SK-N-SH treated with all-trans-retinoic acid at 6 μM for 48 hours (cell line): Measurements from ENCODE around the gene MAST3.

ENCODE experiments used
- ATAC-seq: fragments of 200-7000 bp; cut with Tn5 transposase; 3 replicates; pipeline ENCODE4 v1.9.1; 2020; ENCODE audit warnings: mild to moderate bottlenecking, moderate library complexity
- CSDC2 ChIP-seq: fragments of 250-450 bp; sonication (Bioruptor Pico); IDR thresholded peaks from 2 replicates; pipeline ENCODE4 v1.5.0; 2020; ENCODE audit warnings: mild to moderate bottlenecking, moderate library complexity
- ESRRG ChIP-seq: fragments of 250-450 bp; sonication (Bioruptor Pico); IDR thresholded peaks from 2 replicates; pipeline ENCODE4 v1.6.1; 2021; ENCODE audit warnings: mild to moderate bottlenecking
- GLIS3 ChIP-seq: fragments of 250-450 bp; sonication (Bioruptor Pico); IDR thresholded peaks from 2 replicates; pipeline ENCODE4 v1.5.0; 2020; ENCODE audit warnings: mild to moderate bottlenecking, moderate library complexity
- OSR1 ChIP-seq: fragments of 250-450 bp; sonication (Bioruptor Pico); IDR thresholded peaks from 2 replicates; pipeline ENCODE4 v1.8.0; 2022; ENCODE audit warnings: moderate library complexity, mild to moderate bottlenecking, inconsistent platforms
- PPARA ChIP-seq: fragments of 250-450 bp; sonication (Bioruptor Pico); IDR thresholded peaks from 2 replicates; pipeline ENCODE4 v1.5.0; 2020; ENCODE audit warnings: mild to moderate bottlenecking, borderline replicate concordance
- RARB ChIP-seq: fragments of 250-450 bp; sonication (Bioruptor Pico); IDR thresholded peaks from 2 replicates; pipeline ENCODE4 v1.8.0; 2021; ENCODE audit warnings: mild to moderate bottlenecking, moderate library complexity
- SNAI2 ChIP-seq: fragments of 250-450 bp; sonication (Bioruptor Pico); IDR thresholded peaks from 2 replicates; pipeline ENCODE4 v1.5.0; 2020; ENCODE audit warnings: mild to moderate bottlenecking, moderate library complexity
- TCF4 ChIP-seq: fragments of 250-450 bp; sonication (Bioruptor Pico); IDR thresholded peaks from 2 replicates; pipeline ENCODE4 v1.8.0; 2021; ENCODE audit warnings: mild to moderate bottlenecking, moderate library complexity, borderline replicate concordance
- TOX ChIP-seq: fragments of 250-450 bp; sonication (Bioruptor Pico); IDR thresholded peaks from 2 replicates; pipeline ENCODE4 v1.8.0; 2021; ENCODE audit warnings: mild to moderate bottlenecking, moderate library complexity, borderline replicate concordance
- ZC3H10 ChIP-seq: fragments of 250-450 bp; sonication (Bioruptor Pico); IDR thresholded peaks from 2 replicates; pipeline ENCODE4 v1.5.1; 2021; ENCODE audit warnings: mild to moderate bottlenecking, moderate library complexity
- ZFP3 ChIP-seq: fragments of 250-450 bp; sonication (Bioruptor Pico); IDR thresholded peaks from 2 replicates; pipeline ENCODE4 v1.5.0; 2020; ENCODE audit warnings: mild to moderate bottlenecking, moderate library complexity
- ZNF565 ChIP-seq: fragments of 450-650 bp; formaldehyde crosslinking; conservative IDR thresholded peaks from 2 replicates; pipeline ENCODE4 v1.5.0; 2020; ENCODE audit warnings: low read depth, mild to moderate bottlenecking, moderate library complexity
- ZNF70 ChIP-seq: fragments of 450-650 bp; formaldehyde crosslinking; IDR thresholded peaks from 2 replicates; pipeline ENCODE4 v1.5.0; 2020; ENCODE audit warnings: mild to moderate bottlenecking, moderate library complexity
- TF ChIP-seq, protein P1 (sequence below): fragments of 250-450 bp; sonication (Bioruptor Pico); IDR thresholded peaks from 2 replicates; pipeline ENCODE4 v1.5.1; 2021; ENCODE audit warnings: mild to moderate bottlenecking, moderate library complexity
- TF ChIP-seq, protein P2 (sequence below): fragments of 250-450 bp; sonication (Bioruptor Pico); IDR thresholded peaks from 2 replicates; pipeline ENCODE4 v1.8.0; 2021; ENCODE audit warnings: low read depth, mild to moderate bottlenecking, moderate library complexity, borderline replicate concordance
- TF ChIP-seq, protein P3 (sequence below): fragments of 250-450 bp; sonication (Bioruptor Pico); IDR thresholded peaks from 2 replicates; pipeline ENCODE4 v1.5.0; 2020; ENCODE audit warnings: mild to moderate bottlenecking, moderate library complexity
- TF ChIP-seq, protein P4 (sequence below): fragments of 250-450 bp; sonication (Bioruptor Pico); IDR thresholded peaks from 2 replicates; pipeline ENCODE4 v1.5.1; 2020; ENCODE audit warnings: low read depth, mild to moderate bottlenecking, moderate library complexity

The MAST3 gene

DNA sequence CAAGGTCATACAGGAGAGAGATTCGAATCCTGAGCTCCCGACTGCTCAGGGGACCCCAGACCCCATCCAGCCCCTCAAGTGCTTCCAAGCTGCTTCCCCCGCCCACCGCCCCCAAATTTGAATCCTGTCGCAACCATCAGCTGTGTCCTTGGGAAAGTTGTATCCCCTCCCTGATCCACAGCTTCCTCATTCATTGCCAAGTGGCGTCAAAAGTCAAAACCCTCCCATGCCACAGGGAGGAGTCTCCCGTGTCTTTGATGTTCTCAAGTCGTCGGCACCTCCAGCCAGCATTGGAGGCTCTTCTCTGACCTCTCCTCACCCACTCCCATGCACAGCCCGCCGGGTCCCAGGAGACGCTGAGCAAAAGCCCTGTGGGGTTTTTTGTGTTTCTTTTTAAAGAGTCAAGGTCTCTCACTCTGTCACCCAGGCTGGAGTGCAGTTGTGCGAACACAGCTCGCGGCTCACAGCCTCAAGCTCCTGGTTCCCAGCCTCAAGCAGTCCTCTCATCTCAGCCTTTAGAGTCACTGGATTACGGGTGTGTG is 73.2 kb downstream of the MAST3 start:
- no peak for TF ChIP-seq CSDC2 (CRISPR knock-in tag)
- TF ChIP-seq, all 23 proteins: peak for 0
- no peak for ATAC-seq

DNA sequence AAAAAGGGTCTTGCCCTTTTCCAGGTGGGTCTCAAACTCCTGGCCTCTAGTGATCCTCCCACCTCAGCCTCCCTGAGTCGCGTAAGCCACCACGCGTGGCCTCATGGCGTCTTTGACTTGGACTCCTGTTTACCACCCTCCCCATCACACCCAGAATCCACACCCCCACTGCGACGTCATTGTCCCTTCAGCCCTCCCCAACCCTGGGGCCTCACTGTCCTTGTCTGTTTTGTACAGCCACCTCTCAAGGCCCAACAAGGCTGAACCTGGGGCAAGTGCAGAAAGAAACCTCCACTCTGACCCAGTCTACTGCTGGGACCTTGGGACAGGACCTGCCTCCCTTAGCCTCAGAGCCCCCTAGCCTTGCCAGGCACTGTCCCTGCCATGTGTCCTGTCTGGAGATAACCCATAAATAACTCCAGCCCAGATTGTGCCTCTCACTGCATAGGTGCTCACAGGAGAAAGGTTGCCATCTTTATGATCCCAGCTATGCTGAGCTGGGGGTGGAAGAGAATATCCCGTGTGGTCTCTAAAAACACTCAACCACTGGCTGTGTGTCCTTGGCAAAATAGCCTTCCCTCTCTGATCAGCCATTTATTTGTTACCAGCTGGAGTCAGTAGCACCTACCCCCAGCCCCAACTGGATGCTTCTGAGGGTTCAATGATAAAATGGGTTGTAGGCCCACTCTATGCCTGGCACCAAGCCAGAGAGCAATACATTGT is 74.2 kb downstream of the MAST3 start:
- ATAC-seq, result no peak
- TF ChIP-seq ESRRG (CRISPR knock-in tag) (no peak), TOX (CRISPR knock-in tag) (no peak), TCF4 (CRISPR knock-in tag) (no peak), ZC3H10 (no peak)
- TF ChIP-seq, protein P1, sequence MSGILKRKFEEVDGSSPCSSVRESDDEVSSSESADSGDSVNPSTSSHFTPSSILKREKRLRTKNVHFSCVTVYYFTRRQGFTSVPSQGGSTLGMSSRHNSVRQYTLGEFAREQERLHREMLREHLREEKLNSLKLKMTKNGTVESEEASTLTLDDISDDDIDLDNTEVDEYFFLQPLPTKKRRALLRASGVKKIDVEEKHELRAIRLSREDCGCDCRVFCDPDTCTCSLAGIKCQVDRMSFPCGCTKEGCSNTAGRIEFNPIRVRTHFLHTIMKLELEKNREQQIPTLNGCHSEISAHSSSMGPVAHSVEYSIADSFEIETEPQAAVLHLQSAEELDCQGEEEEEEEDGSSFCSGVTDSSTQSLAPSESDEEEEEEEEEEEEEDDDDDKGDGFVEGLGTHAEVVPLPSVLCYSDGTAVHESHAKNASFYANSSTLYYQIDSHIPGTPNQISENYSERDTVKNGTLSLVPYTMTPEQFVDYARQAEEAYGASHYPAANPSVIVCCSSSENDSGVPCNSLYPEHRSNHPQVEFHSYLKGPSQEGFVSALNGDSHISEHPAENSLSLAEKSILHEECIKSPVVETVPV (CRISPR knock-in tag), result no peak

DNA sequence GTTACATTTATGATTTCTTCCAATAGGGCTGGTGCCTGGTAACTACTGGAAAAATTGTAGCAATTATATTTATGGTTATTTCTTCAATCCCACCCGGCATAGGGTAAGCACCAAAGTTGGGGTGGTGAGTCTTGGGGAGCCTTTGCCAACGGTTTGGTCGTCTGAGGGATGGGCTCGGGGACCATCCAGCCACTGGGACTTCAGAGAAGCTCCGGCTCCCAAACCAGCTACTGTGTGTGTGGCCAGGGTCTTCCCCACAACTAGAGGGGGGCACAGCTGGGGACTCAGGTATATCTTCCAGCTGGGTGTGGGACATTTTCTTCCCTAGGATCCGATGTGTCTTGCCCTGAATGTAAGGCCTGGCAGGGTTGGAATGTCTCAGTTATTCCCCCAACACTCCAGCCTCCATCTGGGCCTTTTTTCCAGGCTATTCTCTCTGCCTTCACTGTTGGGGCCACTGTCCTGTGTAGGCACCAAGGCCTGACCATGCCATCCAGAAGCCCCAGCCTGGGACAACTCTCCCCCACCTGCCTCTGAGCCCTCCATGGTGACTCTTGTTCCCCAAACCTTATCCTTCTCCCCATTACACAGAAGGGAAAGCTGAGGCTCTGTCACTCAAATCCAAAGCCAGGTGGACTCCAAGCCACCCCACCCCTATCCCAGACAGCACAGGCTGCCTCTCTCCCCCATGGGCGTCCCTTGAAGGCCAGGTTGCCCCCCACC is 74.9 kb downstream of the MAST3 start:
- ATAC-seq, result no peak
- TF ChIP-seq OSR1 (no peak), RARB (CRISPR knock-in tag) (no peak)
- TF ChIP-seq, protein P2, sequence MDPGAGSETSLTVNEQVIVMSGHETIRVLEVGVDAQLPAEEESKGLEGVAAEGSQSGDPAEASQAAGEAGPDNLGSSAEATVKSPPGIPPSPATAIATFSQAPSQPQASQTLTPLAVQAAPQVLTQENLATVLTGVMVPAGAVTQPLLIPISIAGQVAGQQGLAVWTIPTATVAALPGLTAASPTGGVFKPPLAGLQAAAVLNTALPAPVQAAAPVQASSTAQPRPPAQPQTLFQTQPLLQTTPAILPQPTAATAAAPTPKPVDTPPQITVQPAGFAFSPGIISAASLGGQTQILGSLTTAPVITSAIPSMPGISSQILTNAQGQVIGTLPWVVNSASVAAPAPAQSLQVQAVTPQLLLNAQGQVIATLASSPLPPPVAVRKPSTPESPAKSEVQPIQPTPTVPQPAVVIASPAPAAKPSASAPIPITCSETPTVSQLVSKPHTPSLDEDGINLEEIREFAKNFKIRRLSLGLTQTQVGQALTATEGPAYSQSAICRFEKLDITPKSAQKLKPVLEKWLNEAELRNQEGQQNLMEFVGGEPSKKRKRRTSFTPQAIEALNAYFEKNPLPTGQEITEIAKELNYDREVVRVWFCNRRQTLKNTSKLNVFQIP (CRISPR knock-in tag), result no peak

DNA sequence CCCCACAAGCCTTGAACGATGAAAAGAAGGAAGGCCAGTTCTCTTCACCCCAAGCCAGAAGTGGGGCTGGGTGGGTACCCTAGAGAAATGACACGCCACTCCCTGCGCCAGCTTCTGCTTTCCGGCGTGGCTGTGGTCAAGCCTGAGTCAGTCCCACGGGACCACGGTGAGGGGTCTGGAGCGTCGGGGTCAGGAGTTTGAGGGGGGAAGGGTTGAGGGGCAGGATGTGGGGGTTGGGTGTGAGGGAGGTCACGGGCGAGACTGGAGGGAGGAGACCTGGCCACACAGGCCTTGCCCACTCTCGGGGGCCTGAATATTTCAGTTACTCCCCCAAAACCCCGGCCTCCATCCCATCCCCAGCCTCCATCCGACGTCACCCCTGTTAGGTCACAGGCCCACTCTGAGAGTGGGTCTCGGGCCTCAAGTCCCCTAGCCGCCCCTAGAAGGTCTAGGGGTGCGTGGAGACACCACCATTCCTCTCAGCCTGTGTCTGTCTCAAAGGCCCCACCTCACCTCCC is 75.5 kb downstream of the MAST3 start:
- no peak for TF ChIP-seq TCF4 (CRISPR knock-in tag)
- no peak for TF ChIP-seq ZFP3 (CRISPR knock-in tag)
- TF ChIP-seq OSR1, result no peak
- no peak for TF ChIP-seq SNAI2 (CRISPR knock-in tag)
- TF ChIP-seq, protein P2 (CRISPR knock-in tag), result no peak
- TF ChIP-seq PPARA (CRISPR knock-in tag), result no peak
- TF ChIP-seq, protein P3, sequence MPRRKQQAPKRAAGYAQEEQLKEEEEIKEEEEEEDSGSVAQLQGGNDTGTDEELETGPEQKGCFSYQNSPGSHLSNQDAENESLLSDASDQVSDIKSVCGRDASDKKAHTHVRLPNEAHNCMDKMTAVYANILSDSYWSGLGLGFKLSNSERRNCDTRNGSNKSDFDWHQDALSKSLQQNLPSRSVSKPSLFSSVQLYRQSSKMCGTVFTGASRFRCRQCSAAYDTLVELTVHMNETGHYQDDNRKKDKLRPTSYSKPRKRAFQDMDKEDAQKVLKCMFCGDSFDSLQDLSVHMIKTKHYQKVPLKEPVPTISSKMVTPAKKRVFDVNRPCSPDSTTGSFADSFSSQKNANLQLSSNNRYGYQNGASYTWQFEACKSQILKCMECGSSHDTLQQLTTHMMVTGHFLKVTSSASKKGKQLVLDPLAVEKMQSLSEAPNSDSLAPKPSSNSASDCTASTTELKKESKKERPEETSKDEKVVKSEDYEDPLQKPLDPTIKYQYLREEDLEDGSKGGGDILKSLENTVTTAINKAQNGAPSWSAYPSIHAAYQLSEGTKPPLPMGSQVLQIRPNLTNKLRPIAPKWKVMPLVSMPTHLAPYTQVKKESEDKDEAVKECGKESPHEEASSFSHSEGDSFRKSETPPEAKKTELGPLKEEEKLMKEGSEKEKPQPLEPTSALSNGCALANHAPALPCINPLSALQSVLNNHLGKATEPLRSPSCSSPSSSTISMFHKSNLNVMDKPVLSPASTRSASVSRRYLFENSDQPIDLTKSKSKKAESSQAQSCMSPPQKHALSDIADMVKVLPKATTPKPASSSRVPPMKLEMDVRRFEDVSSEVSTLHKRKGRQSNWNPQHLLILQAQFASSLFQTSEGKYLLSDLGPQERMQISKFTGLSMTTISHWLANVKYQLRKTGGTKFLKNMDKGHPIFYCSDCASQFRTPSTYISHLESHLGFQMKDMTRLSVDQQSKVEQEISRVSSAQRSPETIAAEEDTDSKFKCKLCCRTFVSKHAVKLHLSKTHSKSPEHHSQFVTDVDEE, result no peak
- no peak for TF ChIP-seq ZNF70
- TF ChIP-seq GLIS3 (CRISPR knock-in tag), result no peak
- ATAC-seq, result no peak; the same call in 2 of the 3 replicates

DNA sequence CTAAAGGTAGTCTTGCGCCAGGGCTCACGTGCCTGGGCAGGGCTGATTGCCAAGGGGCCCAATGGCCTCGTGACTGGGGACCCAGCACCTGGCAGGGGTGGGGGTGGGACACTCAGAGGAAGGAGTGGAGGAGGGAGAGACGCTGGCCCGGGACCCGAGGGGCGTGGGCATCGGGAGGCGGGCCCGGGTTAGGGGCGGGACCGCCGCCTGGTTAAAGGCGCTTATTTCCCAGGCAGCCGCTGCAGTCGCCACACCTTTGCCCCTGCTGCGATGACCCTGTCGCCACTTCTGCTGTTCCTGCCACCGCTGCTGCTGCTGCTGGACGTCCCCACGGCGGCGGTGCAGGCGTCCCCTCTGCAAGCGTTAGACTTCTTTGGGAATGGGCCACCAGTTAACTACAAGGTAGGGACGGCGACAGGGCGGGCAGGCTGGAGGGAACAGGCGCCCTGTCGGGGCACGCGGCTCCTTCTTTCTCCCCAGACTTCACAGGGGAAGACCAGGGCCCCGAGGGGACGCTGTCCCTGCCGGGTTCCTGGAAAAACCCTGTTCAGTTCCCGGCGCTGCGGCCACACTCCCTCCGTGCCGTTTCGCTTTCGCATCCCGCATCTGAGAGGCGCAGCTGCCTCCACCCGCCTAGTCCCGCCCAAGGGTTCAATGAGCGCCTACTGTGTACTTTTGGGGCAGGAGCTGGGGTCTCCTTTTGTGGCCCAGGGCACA is 76.2 kb downstream of the MAST3 start, which contains the start of gene IFI30:
Gene IFI30 (plus strand): TSS at position 242 of the 717 bp plus-strand sequence. CDS start 29 bp downstream, at position 271.
- peak; percentile 87 for ATAC-seq
- TF ChIP-seq, protein P2 (CRISPR knock-in tag), result no peak
- TF ChIP-seq, protein P3, result no peak
- TF ChIP-seq GLIS3 (CRISPR knock-in tag), result no peak
- TF ChIP-seq, protein P4, sequence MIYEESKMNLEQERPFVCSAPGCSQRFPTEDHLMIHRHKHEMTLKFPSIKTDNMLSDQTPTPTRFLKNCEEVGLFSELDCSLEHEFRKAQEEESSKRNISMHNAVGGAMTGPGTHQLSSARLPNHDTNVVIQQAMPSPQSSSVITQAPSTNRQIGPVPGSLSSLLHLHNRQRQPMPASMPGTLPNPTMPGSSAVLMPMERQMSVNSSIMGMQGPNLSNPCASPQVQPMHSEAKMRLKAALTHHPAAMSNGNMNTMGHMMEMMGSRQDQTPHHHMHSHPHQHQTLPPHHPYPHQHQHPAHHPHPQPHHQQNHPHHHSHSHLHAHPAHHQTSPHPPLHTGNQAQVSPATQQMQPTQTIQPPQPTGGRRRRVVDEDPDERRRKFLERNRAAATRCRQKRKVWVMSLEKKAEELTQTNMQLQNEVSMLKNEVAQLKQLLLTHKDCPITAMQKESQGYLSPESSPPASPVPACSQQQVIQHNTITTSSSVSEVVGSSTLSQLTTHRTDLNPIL (CRISPR knock-in tag), result no peak
- TF ChIP-seq ZNF565 (CRISPR knock-in tag), result no peak
- no peak for TF ChIP-seq TOX (CRISPR knock-in tag)
